GM12875 (cell line): Measurements from ENCODE around the gene RALGDS.
"Not testable (repeated sequence)": the region's sequence is repeated elsewhere in the genome, so short reads cannot be mapped to it uniquely, and the experiment has no call there.

Source experiments
- H3K4me3 ChIP-seq: one replicate; pipeline ENCODE4 v1.5.1; 2011; ENCODE audit warnings: low read depth, low read length, control low read depth
- TF ChIP-seq, protein P1 (sequence below): IDR thresholded peaks from 2 replicates; pipeline ENCODE4 v1.5.1; 2011; ENCODE audit warnings: low read depth, mild to moderate bottlenecking, control low read depth, inconsistent platforms, low read length, moderate library complexity, borderline replicate concordance; ENCODE audit not compliant: insufficient read depth

RALGDS gene

DNA sequence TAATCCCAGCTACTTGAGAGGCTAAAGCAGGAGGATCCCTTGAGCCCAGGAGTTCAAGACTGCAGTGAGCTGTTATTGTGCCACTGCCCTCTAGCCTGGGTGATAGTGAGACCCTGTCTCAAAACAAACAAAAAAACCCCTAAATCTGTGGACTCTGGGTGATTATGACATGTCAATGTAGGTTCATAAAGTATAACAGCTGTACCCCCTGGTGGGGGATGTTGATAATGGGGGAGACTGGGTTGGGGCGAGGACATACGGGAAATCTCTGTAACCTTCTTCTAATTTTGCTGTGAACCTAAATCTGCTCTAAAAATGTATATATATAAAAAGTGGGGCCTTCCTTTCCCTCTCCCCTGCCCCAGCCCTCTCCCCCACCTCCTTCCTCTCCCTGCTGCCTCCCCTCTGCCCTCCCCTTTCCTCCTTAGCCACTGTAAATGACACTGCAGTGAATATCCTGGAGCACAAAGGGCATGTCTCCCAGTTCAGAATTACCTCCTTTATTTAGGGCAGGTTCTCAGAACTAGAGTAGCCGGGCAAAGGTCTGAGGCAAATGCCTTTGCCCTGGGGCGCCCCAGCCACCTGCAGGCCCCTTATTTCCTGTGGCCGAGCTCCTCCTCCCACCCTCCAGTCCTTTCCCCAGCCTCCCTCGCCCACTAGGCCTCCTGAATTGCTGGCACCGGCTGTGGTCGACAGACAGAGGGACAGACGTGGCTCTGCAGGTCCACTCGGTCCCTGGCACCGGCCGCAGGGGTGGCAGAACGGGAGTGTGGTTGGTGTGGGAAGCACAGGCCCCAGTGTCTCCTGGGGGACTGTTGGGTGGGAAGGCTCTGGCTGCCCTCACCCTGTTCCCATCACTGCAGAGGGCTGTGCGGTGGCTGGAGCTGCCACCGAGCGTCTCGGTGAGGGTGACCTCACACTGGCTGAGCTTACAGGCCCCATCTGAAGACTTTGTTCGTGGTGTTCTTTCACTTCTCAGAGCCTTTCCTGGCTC is 40.0 kb downstream of the RALGDS start:
- H3K4me3 ChIP-seq, result not testable (repeated sequence)

DNA sequence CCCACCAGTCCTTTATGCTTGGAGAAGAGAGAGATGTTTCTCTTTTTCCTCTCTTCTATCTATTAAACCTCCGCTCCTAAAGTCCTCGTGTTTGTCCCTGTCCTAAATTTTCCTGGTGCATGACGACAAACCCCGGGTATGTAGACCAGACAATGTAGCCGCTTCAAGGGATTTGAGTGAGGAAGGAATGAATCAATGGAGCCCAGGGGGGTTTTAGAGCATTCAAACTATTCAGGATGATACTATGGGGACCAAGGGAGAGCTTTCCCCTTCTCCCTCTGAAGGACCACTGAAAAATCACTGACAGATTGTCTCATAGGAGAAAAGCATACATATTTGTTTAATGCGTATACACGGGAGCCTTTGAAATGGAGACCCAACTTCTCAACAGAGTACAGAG is 40.9 kb downstream of the RALGDS start:
- H3K4me3 ChIP-seq, result no peak overlapping the region
- TF ChIP-seq, protein P1, sequence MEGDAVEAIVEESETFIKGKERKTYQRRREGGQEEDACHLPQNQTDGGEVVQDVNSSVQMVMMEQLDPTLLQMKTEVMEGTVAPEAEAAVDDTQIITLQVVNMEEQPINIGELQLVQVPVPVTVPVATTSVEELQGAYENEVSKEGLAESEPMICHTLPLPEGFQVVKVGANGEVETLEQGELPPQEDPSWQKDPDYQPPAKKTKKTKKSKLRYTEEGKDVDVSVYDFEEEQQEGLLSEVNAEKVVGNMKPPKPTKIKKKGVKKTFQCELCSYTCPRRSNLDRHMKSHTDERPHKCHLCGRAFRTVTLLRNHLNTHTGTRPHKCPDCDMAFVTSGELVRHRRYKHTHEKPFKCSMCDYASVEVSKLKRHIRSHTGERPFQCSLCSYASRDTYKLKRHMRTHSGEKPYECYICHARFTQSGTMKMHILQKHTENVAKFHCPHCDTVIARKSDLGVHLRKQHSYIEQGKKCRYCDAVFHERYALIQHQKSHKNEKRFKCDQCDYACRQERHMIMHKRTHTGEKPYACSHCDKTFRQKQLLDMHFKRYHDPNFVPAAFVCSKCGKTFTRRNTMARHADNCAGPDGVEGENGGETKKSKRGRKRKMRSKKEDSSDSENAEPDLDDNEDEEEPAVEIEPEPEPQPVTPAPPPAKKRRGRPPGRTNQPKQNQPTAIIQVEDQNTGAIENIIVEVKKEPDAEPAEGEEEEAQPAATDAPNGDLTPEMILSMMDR, result no peak

DNA sequence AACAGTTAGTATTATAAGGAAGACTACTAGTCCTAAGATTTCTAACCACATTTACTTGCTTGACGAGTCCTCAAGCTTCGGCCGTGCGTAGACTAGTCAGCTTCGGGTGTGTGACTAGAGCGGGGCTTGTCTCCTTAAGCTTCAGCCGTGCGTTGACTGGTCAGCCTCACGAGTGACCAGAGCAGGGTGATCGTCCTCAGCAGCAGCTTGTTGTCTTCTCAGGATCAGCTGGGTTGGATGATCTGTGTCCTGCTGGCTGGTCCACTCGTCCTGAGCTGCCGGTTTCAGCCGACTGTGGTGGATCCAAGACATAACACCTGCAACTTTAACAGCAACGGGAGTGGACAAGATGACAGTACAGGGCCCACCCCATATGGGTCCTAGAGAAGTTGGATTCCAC is 42.6 kb downstream of the RALGDS start:
- TF ChIP-seq, protein P1, result no peak
- no peak overlapping the region for H3K4me3 ChIP-seq

DNA sequence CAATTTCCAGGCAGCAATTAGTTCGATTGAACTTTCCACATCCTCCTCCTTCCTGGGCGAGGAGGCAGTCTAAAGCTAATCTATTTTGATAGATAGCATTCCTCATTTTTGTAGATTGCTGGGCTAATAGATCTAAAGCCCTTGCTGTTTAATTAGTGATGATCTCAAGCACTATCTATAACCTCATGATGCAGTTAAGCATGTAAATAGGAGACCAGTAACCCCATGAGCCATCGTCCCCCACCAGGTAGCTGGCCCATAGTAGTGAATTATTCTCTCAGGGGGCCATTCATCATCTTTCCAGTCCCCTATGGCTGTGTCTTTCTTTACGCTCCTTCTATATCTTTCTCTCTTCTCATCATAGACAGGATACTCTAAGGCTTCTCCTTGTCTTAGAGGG is 44.3 kb downstream of the RALGDS start:
- H3K4me3 ChIP-seq, result no peak overlapping the region
- TF ChIP-seq, protein P1, result no peak

DNA sequence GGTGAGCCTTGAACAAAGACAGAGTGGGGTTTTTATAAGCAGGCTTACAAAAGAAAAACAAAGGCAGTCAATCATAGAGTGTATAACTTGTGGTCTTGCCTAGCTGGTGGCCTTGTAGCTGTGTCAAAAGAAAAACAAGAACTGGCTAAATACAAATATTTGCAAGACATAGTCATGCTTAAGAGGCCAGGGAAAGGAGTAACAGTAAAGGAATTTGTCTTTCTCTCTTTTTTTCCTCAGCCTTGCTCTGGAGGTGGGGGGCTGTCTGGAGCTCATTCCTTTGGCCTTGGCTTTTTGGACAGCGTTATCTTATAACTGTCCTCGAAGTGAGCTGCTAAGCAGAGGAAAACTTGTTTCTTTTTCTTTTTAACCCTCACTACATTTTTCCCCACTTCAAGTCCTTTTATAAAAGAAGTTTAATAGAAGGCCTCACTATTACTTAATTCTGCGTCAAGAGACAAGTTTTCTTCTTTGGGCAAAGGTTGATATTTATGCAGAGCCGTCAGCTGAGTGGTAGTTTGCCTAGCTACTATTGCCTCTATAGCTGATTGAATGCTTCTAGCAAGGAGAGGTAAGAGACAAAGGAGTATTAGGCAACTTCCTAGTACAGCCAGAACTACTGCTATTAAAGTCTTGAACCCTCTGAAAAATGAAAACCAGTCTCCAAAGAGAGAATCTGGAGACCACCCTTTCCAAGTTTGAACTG is 45.0 kb downstream of the RALGDS start:
- TF ChIP-seq, protein P1, result no peak
- H3K4me3 ChIP-seq, result no peak overlapping the region

DNA sequence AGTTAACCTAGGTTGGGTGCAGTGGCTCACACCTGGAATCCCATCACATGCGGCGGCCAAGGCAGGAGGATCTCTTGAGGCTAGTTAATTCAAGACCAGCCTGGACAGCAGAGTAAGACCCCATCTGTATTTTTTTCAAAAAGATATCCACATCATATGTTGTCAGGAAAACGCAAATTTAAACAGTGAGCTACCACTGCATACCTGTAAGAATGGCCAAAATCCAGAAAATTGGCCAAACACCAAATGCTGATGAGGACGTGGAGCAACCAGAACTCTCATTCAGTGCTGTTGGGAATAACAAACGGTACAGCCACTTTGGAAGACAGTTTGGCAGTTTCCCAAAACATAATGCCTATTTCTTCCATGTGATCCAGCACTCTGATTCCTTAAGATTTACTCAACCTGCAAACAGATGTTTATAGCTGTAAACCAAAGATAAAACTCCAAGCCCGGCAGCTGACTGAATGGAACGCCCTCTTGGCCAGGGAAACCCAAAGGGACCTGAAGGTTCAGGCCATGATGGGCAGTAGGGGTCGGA is 46.9 kb downstream of the RALGDS start:
- TF ChIP-seq, protein P1, result no peak
- H3K4me3 ChIP-seq, result no peak overlapping the region
